SK-N-SH (cell line): ENCODE measurements around the gene GSK3A. TPM values are rescaled to one million over a fixed set of nuclear protein-coding genes. Genes with fewer than 3 reads are reported as not detected.
A peak's percentile ranks its signal among the peaks of the same experiment; 100 is the strongest.

Experiments used
- CTCF ChIA-PET: fragments of 300-600, 350-600 bp; formaldehyde crosslinking; extraction: SDS; loops from one replicate; lab custom pipeline; 2021; lab: Yijun Ruan, JAX
- POLR2A ChIA-PET: fragments of 350-600 bp; sonication (Branson Sonifier 250); formaldehyde crosslinking; extraction: SDS; loops from one replicate; lab custom pipeline; 2020; ENCODE audit warnings: antibody characterized with exemption, inconsistent platforms; lab: Yijun Ruan, JAX
- DNase-seq: peaks from one replicate; pipeline ENCODE4 v3.0.0; 2012
- H2AFZ ChIP-seq: fragments of 200-600 bp; sonication (generic); 2 replicates; pipeline ENCODE4 v1.8.1; 2016; ENCODE audit warnings: antibody characterized with exemption, mild to moderate bottlenecking, low read depth
- H3F3A ChIP-seq: fragments of 200-600 bp; sonication (generic); replicated peaks from 2 replicates; pipeline ENCODE3; 2016; ENCODE audit warnings: antibody characterized with exemption, mild to moderate bottlenecking; ENCODE audit not compliant: insufficient read depth
- H3K27ac ChIP-seq, 2 experiments: fragments of 200-500 bp in 1 of 2; fragments of 200-600 bp in 1 of 2; sonication (Bioruptor generic) in 1 of 2; sonication (generic), shearing (Covaris generic) in 1 of 2; 2 replicates each; pipeline versions ENCODE4 v1.5.1 to v1.6.1; 2014 to 2016; ENCODE audit warnings: low read depth in 2 of 2, inconsistent platforms in 1 of 2, low read length in 1 of 2, mild to moderate bottlenecking in 1 of 2, mixed read lengths in 1 of 2
- H3K27me3 ChIP-seq: fragments of 200-600 bp; sonication (generic), shearing (Covaris generic); 2 replicates; pipeline ENCODE4 v1.6.1; 2016; ENCODE audit warnings: mixed run types; ENCODE audit not compliant: insufficient read depth
- H3K36me3 ChIP-seq, 2 experiments: fragments of 200-500 bp in 1 of 2; fragments of 200-600 bp in 1 of 2; sonication (Bioruptor generic) in 1 of 2; sonication (generic) in 1 of 2; replicated peaks in 1 of 2; 2 replicates each; pipeline versions ENCODE3 to v1.5.1; 2014 to 2016; ENCODE audit warnings: low read length in 1 of 2, mild to moderate bottlenecking in 1 of 2; ENCODE audit not compliant: insufficient read depth in 2 of 2, control insufficient read depth in 1 of 2
- H3K4me1 ChIP-seq, 2 experiments: fragments of 200-500 bp in 1 of 2; fragments of 200-600 bp in 1 of 2; sonication (Bioruptor generic) in 1 of 2; sonication (generic), shearing (Covaris generic) in 1 of 2; 2 replicates each; pipeline versions ENCODE4 v1.5.1 to v1.6.1; 2014 to 2016; ENCODE audit warnings: low read depth in 1 of 2, low read length in 1 of 2, mixed run types in 1 of 2; ENCODE audit not compliant: insufficient read depth in 2 of 2, control insufficient read depth in 1 of 2
- H3K4me2 ChIP-seq: fragments of 200-600 bp; sonication (generic), shearing (Covaris generic); 2 replicates; pipeline ENCODE4 v1.6.1; 2017; ENCODE audit warnings: mixed run types
- H3K4me3 ChIP-seq, 2 experiments: fragments of 200-500 bp in 1 of 2; fragments of 200-600 bp in 1 of 2; sonication (Bioruptor generic) in 1 of 2; sonication (generic), shearing (Covaris generic) in 1 of 2; 2 replicates each; pipeline versions ENCODE4 v1.5.1 to v1.8.1; 2014 to 2016; ENCODE audit warnings: low read depth in 2 of 2, inconsistent platforms in 1 of 2, low read length in 1 of 2, mild to moderate bottlenecking in 1 of 2, mixed read lengths in 1 of 2, moderate library complexity in 1 of 2
- H3K79me2 ChIP-seq: fragments of 200-600 bp; sonication (generic); 2 replicates; pipeline ENCODE4 v1.8.1; 2017; ENCODE audit warnings: mild to moderate bottlenecking; ENCODE audit not compliant: insufficient read depth
- H3K9ac ChIP-seq: fragments of 200-600 bp; sonication (generic); 2 replicates; pipeline ENCODE4 v1.6.1; 2017; ENCODE audit warnings: mixed run types
- H3K9me2 ChIP-seq: fragments of 200-600 bp; sonication (generic); 2 replicates; pipeline ENCODE4 v1.6.1; 2017; ENCODE audit warnings: mixed run types
- H3K9me3 ChIP-seq: fragments of 200-600 bp; sonication (generic); 2 replicates; pipeline ENCODE4 v1.6.1; 2017; ENCODE audit warnings: mixed run types, mild to moderate bottlenecking, moderate library complexity
- H4K20me1 ChIP-seq: fragments of 200-600 bp; sonication (generic); 2 replicates; pipeline ENCODE4 v1.6.1; 2017; ENCODE audit warnings: mild to moderate bottlenecking, mixed run types; ENCODE audit not compliant: insufficient read depth
- CHD2 ChIP-seq: fragments of 150-350 bp; IDR thresholded peaks from 2 replicates; pipeline ENCODE4 v1.6.1; 2018; ENCODE audit warnings: low read length; ENCODE audit not compliant: partially characterized antibody
- ELF1 ChIP-seq: IDR thresholded peaks from 2 replicates; pipeline ENCODE4 v1.4.0; 2012
- EP300 ChIP-seq, 2 experiments: IDR thresholded peaks; 2 replicates each; pipeline versions ENCODE4 v1.4.0 to v1.6.1; 2012; ENCODE audit warnings: borderline replicate concordance in 1 of 2, low read depth in 1 of 2, low read length in 1 of 2
- GATA2 ChIP-seq: sonication (generic); formaldehyde crosslinking; IDR thresholded peaks from 2 replicates; pipeline ENCODE4 v1.5.0; 2020; ENCODE audit warnings: mild to moderate bottlenecking, missing genetic modification reagents
- JUND ChIP-seq: IDR thresholded peaks from 2 replicates; pipeline ENCODE4 v1.4.0; 2012
- NRF1 ChIP-seq: IDR thresholded peaks from 2 replicates; pipeline ENCODE4 v1.6.1; 2012; ENCODE audit warnings: low read depth, mild to moderate bottlenecking, low read length
- PBX3 ChIP-seq: IDR thresholded peaks from 2 replicates; pipeline ENCODE4; 2012
- ZBTB33 ChIP-seq: IDR thresholded peaks from 2 replicates; pipeline ENCODE4 v1.4.0; 2012; ENCODE audit warnings: low read depth, borderline replicate concordance
- WGBS: methylation state at CpG from one replicate; pipeline ENCODE4 v1.1.6; 2017; ENCODE audit warnings: low lambda C conversion rate; 5-methylcytosine and 5-hydroxymethylcytosine counted together
- polyA plus RNA-seq, 3 experiments: library from polyadenylated mRNA; depleted of rRNA; stranded (reverse); fragments of >200 nt; gene quantifications; 2 replicates each; pipeline ENCODE4 v1.2.3, GENCODE V29; 2012
- TF ChIP-seq, protein P1 (sequence below): fragments of 150-350 bp; IDR thresholded peaks from 2 replicates; pipeline ENCODE4 v1.6.1; 2016; ENCODE audit warnings: mild to moderate bottlenecking, low read depth, low read length

GSK3A gene
- polyA plus RNA-seq, 1 of the 3 experiments (the other 2 are of a cell fraction), result 42.1 TPM

DNA sequence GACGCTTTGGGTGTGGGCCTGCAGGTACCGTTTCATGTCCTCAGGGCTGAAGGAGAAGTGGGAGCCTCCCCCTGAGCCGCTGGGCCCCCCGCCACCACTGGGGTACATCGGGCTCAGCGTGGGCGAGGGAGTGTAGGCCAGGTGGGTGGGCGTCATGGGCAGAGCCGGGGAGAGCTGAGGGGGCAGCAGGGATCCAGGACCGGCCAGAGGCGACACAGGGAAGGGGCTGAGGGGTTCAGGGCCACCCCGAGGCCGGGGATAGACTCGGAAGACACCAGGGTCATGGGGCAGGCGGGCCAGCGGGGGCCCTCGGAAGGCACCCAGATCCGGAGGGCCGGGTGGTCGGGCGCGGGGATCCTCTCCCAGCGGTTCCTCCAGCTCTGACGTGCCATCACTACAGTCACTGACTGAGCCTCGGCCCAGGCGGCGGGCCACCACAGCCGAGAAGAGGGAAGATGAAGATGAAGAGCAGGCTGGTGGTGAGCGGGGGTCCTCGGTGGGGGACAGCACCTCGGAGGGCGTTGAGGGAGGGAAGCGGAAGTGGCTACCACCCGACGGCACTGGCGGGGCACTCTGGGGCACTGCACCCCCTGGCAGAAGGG, 6.8 kb upstream of the GSK3A start:
- Histone ChIP-seq H3K27me3 (no peaks in the 10 kb centered on the region), H3K9ac (no peak overlapping the region), H3F3A (peaks cover 50% of the 10 kb centered on the region), H3K4me2 (peak overlapping the region; percentile 11; the same call in 1 of the 2 replicates), H2AFZ (no peak overlapping the region), H3K9me2 (no peaks in the 10 kb centered on the region), H3K4me1 (peaks cover 30 to 46% of the 10 kb centered on the region in 2 experiments), H3K36me3 (peaks cover 10 to 23% of the 10 kb centered on the region in 2 experiments), H3K79me2 (peaks cover 64% of the 10 kb centered on the region), H3K4me3 (no peak overlapping the region), H4K20me1 (peaks cover 69% of the 10 kb centered on the region), H3K9me3 (no peaks in the 10 kb centered on the region), H3K27ac (peak overlapping the region in 1 of 2 experiments; percentile 83; a peak in 2 of 4 replicates)
- no peak for DNase-seq
- TF ChIP-seq ZBTB33, result no peak
- no peak for TF ChIP-seq CHD2
- TF ChIP-seq GATA2, result no peak
- TF ChIP-seq, protein P1, sequence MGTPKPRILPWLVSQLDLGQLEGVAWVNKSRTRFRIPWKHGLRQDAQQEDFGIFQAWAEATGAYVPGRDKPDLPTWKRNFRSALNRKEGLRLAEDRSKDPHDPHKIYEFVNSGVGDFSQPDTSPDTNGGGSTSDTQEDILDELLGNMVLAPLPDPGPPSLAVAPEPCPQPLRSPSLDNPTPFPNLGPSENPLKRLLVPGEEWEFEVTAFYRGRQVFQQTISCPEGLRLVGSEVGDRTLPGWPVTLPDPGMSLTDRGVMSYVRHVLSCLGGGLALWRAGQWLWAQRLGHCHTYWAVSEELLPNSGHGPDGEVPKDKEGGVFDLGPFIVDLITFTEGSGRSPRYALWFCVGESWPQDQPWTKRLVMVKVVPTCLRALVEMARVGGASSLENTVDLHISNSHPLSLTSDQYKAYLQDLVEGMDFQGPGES, result no peak
- no peak for TF ChIP-seq ELF1
- CTCF ChIA-PET, result interaction anchor here (1.4 to 14.8 kb wide), 2 partner anchors 31 to 46 kb away, joined by 3 to 205 read pairs; no protein-coding TSS in a partner anchor
- 96% methylated on average over 21 of the region's 36 CpGs for WGBS
- POLR2A ChIA-PET, result no interaction called here

DNA sequence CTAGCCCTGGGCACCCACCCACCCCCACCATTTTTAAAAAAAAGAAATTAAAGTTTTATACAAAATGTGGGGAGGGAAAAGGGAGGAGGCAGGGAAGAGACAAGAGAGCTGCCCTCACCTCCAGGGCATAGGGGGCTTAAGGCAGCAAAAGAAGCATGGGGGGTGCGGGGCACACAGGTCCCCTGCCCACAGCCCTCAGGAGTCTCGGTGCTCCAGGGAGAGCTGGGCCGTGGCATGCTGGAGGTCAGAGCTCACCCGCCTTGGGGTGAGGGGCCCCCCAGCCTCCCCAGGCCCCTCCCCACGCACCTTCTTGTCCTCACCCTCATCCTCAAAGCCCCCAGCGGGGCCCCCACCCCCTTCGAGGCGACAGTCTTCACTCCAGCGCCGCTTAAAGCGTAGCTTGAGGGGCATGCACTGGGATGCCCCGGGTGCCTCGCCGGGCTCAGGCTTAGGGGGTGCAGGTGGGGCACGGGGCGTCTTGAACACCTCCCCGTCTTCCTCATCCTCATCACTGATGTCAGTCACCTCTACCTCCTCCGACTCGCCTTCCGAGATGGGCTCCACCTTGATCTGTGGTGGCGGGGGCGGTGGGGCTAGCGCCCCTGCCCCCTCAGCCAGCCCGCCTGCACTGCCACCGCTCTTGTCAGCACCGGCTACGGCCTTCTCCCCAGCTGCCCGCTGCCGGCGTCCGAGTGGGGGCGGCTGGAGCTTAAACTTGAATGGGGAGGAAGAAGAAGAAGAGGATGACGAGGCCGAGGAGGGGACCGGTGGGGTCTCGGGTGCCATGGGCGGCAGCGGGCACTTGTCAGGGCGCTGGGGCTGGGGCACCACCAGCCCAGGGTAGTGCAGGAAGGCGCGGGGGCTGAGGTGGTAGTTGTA, 6.1 kb upstream of the GSK3A start:
- H3K4me3 ChIP-seq, result no peak overlapping the region
- peaks cover 10 to 23% of the 10 kb centered on the region in 2 experiments for H3K36me3 ChIP-seq
- H3K4me2 ChIP-seq, result peak overlapping the region; percentile 11; the same call in 1 of the 2 replicates
- H3F3A ChIP-seq, result peaks cover 57% of the 10 kb centered on the region
- H3K9me2 ChIP-seq, result no peaks in the 10 kb centered on the region
- peaks cover 62% of the 10 kb centered on the region for H3K79me2 ChIP-seq
- no peaks in the 10 kb centered on the region for H3K9me3 ChIP-seq
- peaks cover 30 to 46% of the 10 kb centered on the region in 2 experiments for H3K4me1 ChIP-seq
- DNase-seq, result no peak
- H3K27me3 ChIP-seq, result no peaks in the 10 kb centered on the region
- peak overlapping the region in 1 of 2 experiments; percentile 38; a peak in 2 of 4 replicates for H3K27ac ChIP-seq
- no peak overlapping the region for H2AFZ ChIP-seq
- ChIA-PET POLR2A (interaction anchor here (0.7 to 3.3 kb wide), 2 partner anchors 30 to 74 kb away, joined by 3 to 35 read pairs; no protein-coding TSS in a partner anchor), CTCF (interaction anchor here (1.2 to 14.8 kb wide), 3 partner anchors 31 to 74 kb away, joined by 4 to 205 read pairs (median 51); no protein-coding TSS in a partner anchor)
- WGBS, result 94% methylated on average over 35 of the region's 41 CpGs
- H4K20me1 ChIP-seq, result peaks cover 69% of the 10 kb centered on the region
- no peak for TF ChIP-seq JUND
- TF ChIP-seq EP300 (IDR thresholded peaks at IDR 0.05; ENCODE audit: borderline replicate concordance in 1 of 2, low read depth in 1 of 2, low read length in 1 of 2), result no peak
- TF ChIP-seq NRF1, result no peak
- TF ChIP-seq PBX3, result no peak
- H3K9ac ChIP-seq, result no peak overlapping the region
